ENCODE data around the gene CHTF8.
"Not testable (repeated sequence)": the region's sequence is repeated elsewhere in the genome, so short reads cannot be mapped to it uniquely, and the experiment has no call there.

Gene CHTF8

GRCh38 chr16:69150146-69150865 lies 17.9 kb upstream of the CHTF8 start:
- peak; percentile 89 for TF ChIP-seq CTCF (IDR thresholded peaks at IDR 0.05; ENCODE audit: insufficient read depth, missing control alignments)
- DNase-seq (ENCODE audit: insufficient read length, low spot score) (no peak), FAIRE-seq (no peak)

- not testable (repeated sequence) for DNase-seq (ENCODE audit: insufficient read length, low spot score); FAIRE-seq
These were observed 17.2 kb upstream of the CHTF8 start for GRCh38 chr16:69149621-69150020.

- no peak for FAIRE-seq
- TF ChIP-seq CTCF (IDR thresholded peaks at IDR 0.05; ENCODE audit: insufficient read depth, missing control alignments), result no peak
- DNase-seq (ENCODE audit: insufficient read length, low spot score), result no peak
These were observed 13.3 kb upstream of the CHTF8 start for GRCh38 chr16:69145658-69146057.

GRCh38 chr16:69143116-69143515 lies 10.7 kb upstream of the CHTF8 start:
- FAIRE-seq, result no peak
- TF ChIP-seq CTCF (IDR thresholded peaks at IDR 0.05; ENCODE audit: insufficient read depth, missing control alignments), result no peak
- DNase-seq (ENCODE audit: insufficient read length, low spot score), result no peak

- FAIRE-seq, result no peak
- no peak for TF ChIP-seq CTCF (IDR thresholded peaks at IDR 0.05; ENCODE audit: insufficient read depth, missing control alignments)
- no peak for DNase-seq (ENCODE audit: insufficient read length, low spot score)
These were observed 9.5 kb upstream of the CHTF8 start for GRCh38 chr16:69141936-69142335.

- FAIRE-seq (no peak), DNase-seq (ENCODE audit: insufficient read length, low spot score) (no peak)
- TF ChIP-seq CTCF (IDR thresholded peaks at IDR 0.05; ENCODE audit: insufficient read depth, missing control alignments), result no peak
These were observed 8.6 kb upstream of the CHTF8 start for GRCh38 chr16:69141014-69141413.

- not testable (repeated sequence) for FAIRE-seq; DNase-seq (ENCODE audit: insufficient read length, low spot score)
These were observed 7.1 kb upstream of the CHTF8 start for GRCh38 chr16:69139464-69139863.

- no peak for DNase-seq (ENCODE audit: insufficient read length, low spot score)
- TF ChIP-seq CTCF (IDR thresholded peaks at IDR 0.05; ENCODE audit: insufficient read depth, missing control alignments), result no peak
- FAIRE-seq, result no peak
These were observed 6.2 kb upstream of the CHTF8 start for GRCh38 chr16:69138608-69139007.

All from D721Med (cell line).